Measurements from ENCODE around the gene PRPF6.

GRCh38 chr20:64052326-64052722 lies 71.4 kb downstream of the PRPF6 start:
- TF ChIP-seq CTCF (conservative IDR thresholded peaks at IDR 0.05): no peak
- TF ChIP-seq EZH2 (IDR thresholded peaks at IDR 0.05; ENCODE audit: low read depth): no peak

All from PC-9 (cell line).